Glutamatergic neuron (in vitro differentiated cells): ENCODE data around the gene IFT20. TPM values are rescaled to one million over a fixed set of nuclear protein-coding genes. Genes with fewer than 3 reads are reported as not detected.
A peak's percentile ranks its signal among the peaks of the same experiment; 100 is the strongest.

Source experiments
- DNase-seq: peaks from one replicate; pipeline ENCODE4 v3.0.0; 2022
- H3K27ac Mint-ChIP-seq: one replicate; pipeline ENCODE4 v1.8.0; 2020; ENCODE audit warnings: mild to moderate bottlenecking, mixed read lengths, inconsistent platforms; ENCODE audit not compliant: unreplicated experiment
- H3K27me3 Mint-ChIP-seq: one replicate; pipeline ENCODE4 v1.8.0; 2020; ENCODE audit warnings: mild to moderate bottlenecking, moderate library complexity, mixed read lengths, inconsistent platforms; ENCODE audit not compliant: unreplicated experiment
- H3K36me3 Mint-ChIP-seq: one replicate; pipeline ENCODE4 v1.8.0; 2020; ENCODE audit warnings: mild to moderate bottlenecking, mixed read lengths, inconsistent platforms; ENCODE audit not compliant: unreplicated experiment
- H3K4me1 Mint-ChIP-seq: one replicate; pipeline ENCODE4 v1.8.0; 2020; ENCODE audit warnings: mild to moderate bottlenecking, low read depth, mixed read lengths, inconsistent platforms; ENCODE audit not compliant: unreplicated experiment
- H3K4me3 Mint-ChIP-seq: one replicate; pipeline ENCODE4 v1.8.0; 2020; ENCODE audit warnings: mild to moderate bottlenecking, mixed read lengths, inconsistent platforms; ENCODE audit not compliant: unreplicated experiment
- H3K9me3 Mint-ChIP-seq: one replicate; pipeline ENCODE4 v1.8.0; 2020; ENCODE audit warnings: mild to moderate bottlenecking, moderate library complexity, mixed read lengths, inconsistent platforms; ENCODE audit not compliant: unreplicated experiment
- CTCF ChIP-seq: fragments of 200-600 bp; sonication (generic); IDR thresholded peaks from one replicate; pipeline ENCODE4 v1.5.0; 2021; ENCODE audit not compliant: partially characterized antibody, unreplicated experiment
- total RNA-seq: library from RNA; stranded (reverse); fragmentation: NEBNext Ultra II Directional; extraction: Animal tissue kit (Norgen Biotek cat#: 25700); gene quantifications from one replicate; pipeline ENCODE4 v1.2.1, GENCODE V29; 2021; ENCODE audit not compliant: unreplicated experiment

The IFT20 gene
- total RNA-seq, 1 donor from 2014 or later = 43.9 TPM

DNA sequence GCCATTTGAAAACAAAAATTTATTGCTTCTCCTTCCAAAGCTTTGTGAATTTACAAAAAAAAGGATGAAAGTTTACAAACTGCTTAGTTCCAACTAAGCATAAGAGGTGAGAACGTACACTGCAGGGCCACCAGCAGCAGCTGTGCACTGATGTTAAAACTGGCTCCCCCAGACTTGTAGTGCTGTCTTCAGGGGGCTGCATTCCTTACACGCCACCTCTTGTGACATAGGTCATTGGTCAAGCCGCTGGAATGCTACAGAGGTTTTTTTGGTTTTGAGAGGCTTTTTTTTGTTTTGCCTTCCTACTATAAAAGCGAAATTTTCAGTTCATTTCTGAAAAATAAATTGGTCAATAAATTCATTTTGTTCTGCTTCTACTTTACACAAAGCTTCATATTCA lies 6.9 kb downstream of the IFT20 start:
- Mint-ChIP-seq H3K27me3 (peaks cover 2% of the 10 kb centered on the region), H3K27ac (no peak overlapping the region), H3K4me1 (peaks cover 20% of the 10 kb centered on the region), H3K9me3 (peaks cover 3% of the 10 kb centered on the region), H3K4me3 (no peak overlapping the region), H3K36me3 (no peaks in the 10 kb centered on the region)
- DNase-seq = no peak
- TF ChIP-seq CTCF = no peak

GRCh38 chr17:28327709-28328108 lies 7.6 kb downstream of the IFT20 start:
- Mint-ChIP-seq H3K36me3 (no peaks in the 10 kb centered on the region), H3K27me3 (peaks cover 2% of the 10 kb centered on the region), H3K27ac (peak overlapping the region; percentile 48), H3K4me3 (no peak overlapping the region), H3K4me1 (peaks cover 25% of the 10 kb centered on the region), H3K9me3 (peaks cover 3% of the 10 kb centered on the region)
- no peak for DNase-seq
- no peak for TF ChIP-seq CTCF

DNA sequence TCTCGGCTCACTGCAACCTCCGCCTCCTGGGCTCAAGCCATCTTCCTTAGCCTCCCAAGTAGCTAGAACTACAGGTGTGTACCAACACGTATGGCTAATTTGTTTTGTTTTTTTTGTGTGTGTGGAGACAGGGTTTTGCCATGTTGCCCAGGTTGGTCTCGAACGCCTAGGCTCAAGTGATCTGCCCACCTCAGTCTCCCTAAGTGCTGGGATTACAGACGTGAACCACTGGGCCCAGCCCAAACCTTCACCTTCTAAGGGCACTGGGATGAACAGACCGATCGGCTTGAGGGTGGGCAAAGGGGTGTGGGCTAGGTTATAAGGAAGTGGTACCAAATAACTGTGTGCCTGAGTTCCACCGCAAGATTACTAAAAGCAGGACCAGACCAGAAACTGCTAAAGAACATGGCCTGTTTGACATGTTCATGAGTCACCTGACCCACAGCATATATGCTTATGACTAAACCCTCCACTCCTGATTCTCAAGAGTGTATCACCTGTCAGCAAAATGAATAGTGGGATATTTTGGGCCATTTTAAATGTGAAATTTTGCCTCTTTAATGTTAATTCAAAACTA lies 8.2 kb downstream of the IFT20 start:
- peaks cover 3% of the 10 kb centered on the region for H3K9me3 Mint-ChIP-seq
- H3K4me1 Mint-ChIP-seq = peaks cover 29% of the 10 kb centered on the region
- H3K27me3 Mint-ChIP-seq = peaks cover 2% of the 10 kb centered on the region
- no peak for TF ChIP-seq CTCF
- no peak overlapping the region for H3K27ac Mint-ChIP-seq
- no peak for DNase-seq
- H3K4me3 Mint-ChIP-seq = no peak overlapping the region
- no peaks in the 10 kb centered on the region for H3K36me3 Mint-ChIP-seq

- peak overlapping the region; percentile 94 for H3K27ac Mint-ChIP-seq
- no peaks in the 10 kb centered on the region for H3K36me3 Mint-ChIP-seq
- no peak for TF ChIP-seq CTCF
- peaks cover 3% of the 10 kb centered on the region for H3K9me3 Mint-ChIP-seq
- H3K4me3 Mint-ChIP-seq = peak overlapping the region; percentile 83
- peaks cover 36% of the 10 kb centered on the region for H3K4me1 Mint-ChIP-seq
- no peak for DNase-seq
- H3K27me3 Mint-ChIP-seq = peaks cover 4% of the 10 kb centered on the region
Measured at GRCh38 chr17:28326114-28326513, 9.2 kb downstream of the IFT20 start.

DNA sequence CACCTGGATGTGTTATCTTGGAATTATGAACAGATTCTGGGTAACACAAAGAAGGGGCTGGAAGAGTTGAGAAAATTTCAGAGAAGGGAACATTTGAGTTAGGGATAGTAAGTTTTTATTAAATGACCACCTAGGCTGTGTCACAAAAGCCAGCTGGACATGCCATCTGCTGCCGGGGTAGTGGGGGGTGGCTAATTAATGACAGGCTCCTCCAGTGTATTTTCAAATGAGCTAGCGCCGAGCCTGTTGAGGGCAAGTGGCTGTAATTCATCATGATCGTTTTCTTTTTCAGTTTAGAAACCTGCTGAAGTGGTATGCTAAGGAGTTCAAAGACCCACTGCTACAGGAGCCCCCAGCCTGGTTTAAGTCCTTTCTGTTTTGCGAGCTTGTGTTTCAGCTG lies 10.1 kb downstream of the IFT20 start:
- H3K27me3 Mint-ChIP-seq = peaks cover 5% of the 10 kb centered on the region

More for the DNA sequence above, 10.1 kb downstream of the IFT20 start:
- no peak for TF ChIP-seq CTCF
- Mint-ChIP-seq H3K36me3 (no peaks in the 10 kb centered on the region), H3K4me1 (peaks cover 40% of the 10 kb centered on the region), H3K4me3 (peak overlapping the region; percentile 83), H3K9me3 (peaks cover 3% of the 10 kb centered on the region), H3K27ac (peak overlapping the region; percentile 94)
- peak; percentile 44 for DNase-seq
